GM18517 (cell line): ENCODE results near the gene ARMC9.
"Not testable (repeated sequence)": the region's sequence is repeated elsewhere in the genome, so short reads cannot be mapped to it uniquely, and the experiment has no call there.

ENCODE experiments used
- ATAC-seq: cut with Tn5 transposase; IDR thresholded peaks from one replicate; pipeline ENCODE4 v1.9.1; 2021; ENCODE audit warnings: mild to moderate bottlenecking, moderate library complexity; ENCODE audit not compliant: unreplicated experiment

The ARMC9 gene

GRCh38 chr2:231394211-231395141, 196.0 kb downstream of the ARMC9 start:
- peak; percentile 49 for ATAC-seq

- no peak for ATAC-seq
These were observed 197.0 kb downstream of the ARMC9 start, which contains the start of gene B3GNT7 for GRCh38 chr2:231395188-231396057. Gene B3GNT7, plus strand, starts transcription at chr2:231395710. Its CDS starts 94 bp downstream, at chr2:231395804.

GRCh38 chr2:231396058-231396821, 197.8 kb downstream of the ARMC9 start:
- ATAC-seq: no peak

GRCh38 chr2:231397011-231397927, 198.8 kb downstream of the ARMC9 start:
- ATAC-seq: no peak

GRCh38 chr2:231397928-231398294, 199.5 kb downstream of the ARMC9 start:
- ATAC-seq: no peak

- no peak for ATAC-seq
These were observed 200.2 kb downstream of the ARMC9 start for GRCh38 chr2:231398585-231398984.

- ATAC-seq: no peak
These were observed 200.8 kb downstream of the ARMC9 start for GRCh38 chr2:231399046-231399852.

GRCh38 chr2:231399853-231400680, 201.6 kb downstream of the ARMC9 start:
- ATAC-seq: no peak

GRCh38 chr2:231400681-231401080, 202.2 kb downstream of the ARMC9 start:
- not testable (repeated sequence) for ATAC-seq

- not testable (repeated sequence) for ATAC-seq
These were observed 202.7 kb downstream of the ARMC9 start for GRCh38 chr2:231401101-231401500.

GRCh38 chr2:231403421-231404182, 205.2 kb downstream of the ARMC9 start:
- not testable (repeated sequence) for ATAC-seq

- ATAC-seq: not testable (repeated sequence)
These were observed 205.8 kb downstream of the ARMC9 start for GRCh38 chr2:231404183-231404578.

- not testable (repeated sequence) for ATAC-seq
These were observed 207.4 kb downstream of the ARMC9 start for GRCh38 chr2:231405601-231406367.

GRCh38 chr2:231407686-231408085, 209.3 kb downstream of the ARMC9 start:
- not testable (repeated sequence) for ATAC-seq

GRCh38 chr2:231408304-231408703, 209.9 kb downstream of the ARMC9 start:
- not testable (repeated sequence) for ATAC-seq

GRCh38 chr2:231409776-231410175, 211.3 kb downstream of the ARMC9 start:
- ATAC-seq: no peak
